IMR-90 (cell line): ENCODE results near the gene PSMD2. TPM values are rescaled to one million over a fixed set of nuclear protein-coding genes. Genes with fewer than 3 reads are reported as not detected.

Source experiments
- ATAC-seq: fragments of 200-7000 bp; cut with Tn5 transposase; 2 replicates; pipeline ENCODE4 v1.9.1; 2020; ENCODE audit warnings: low read depth, mild to moderate bottlenecking, moderate library complexity
- BruUV-seq: library from RNA; stranded (reverse); fragments of 400-500 nt; replicated peaks from 2 replicates; lab custom pipeline; 2021; lab: Mats Ljungman, UMichigan
- CTCF ChIA-PET: fragments of 300-600 bp; formaldehyde crosslinking; extraction: SDS; loops from one replicate; lab custom pipeline; 2021; ENCODE audit warnings: antibody characterized with exemption; lab: Yijun Ruan, JAX
- POLR2A ChIA-PET: fragments of 300-600 bp; sonication (Branson Sonifier 250); formaldehyde crosslinking; loops from one replicate; lab custom pipeline; 2022; ENCODE audit warnings: antibody characterized with exemption; ENCODE audit not compliant: unreplicated experiment; lab: Charles Lee
- DNase-seq: peaks from one replicate; pipeline ENCODE4 v3.0.0; 2013
- H2AFZ ChIP-seq: replicated peaks from 2 replicates; pipeline ENCODE3; 2013; ENCODE audit warnings: low read length, mild to moderate bottlenecking; ENCODE audit not compliant: poor library complexity
- H2AK5ac ChIP-seq: 2 replicates; pipeline ENCODE4 v1.6.1; 2013; ENCODE audit warnings: low read depth, low read length, inconsistent platforms
- H2AK9ac ChIP-seq: replicated peaks from 2 replicates; pipeline ENCODE3; 2013; ENCODE audit warnings: mild to moderate bottlenecking, low read depth, low read length, moderate library complexity; ENCODE audit not compliant: poor library complexity
- H2BK120ac ChIP-seq: 2 replicates; pipeline ENCODE4 v1.6.1; 2013; ENCODE audit warnings: low read depth, low read length, inconsistent platforms
- H2BK15ac ChIP-seq: 3 replicates; pipeline ENCODE4 v1.6.1; 2013; ENCODE audit warnings: low read depth, low read length, inconsistent platforms
- H2BK20ac ChIP-seq: 2 replicates; pipeline ENCODE4 v1.6.1; 2013; ENCODE audit warnings: low read depth, mild to moderate bottlenecking, inconsistent platforms, low read length, moderate library complexity
- H2BK5ac ChIP-seq: 2 replicates; pipeline ENCODE4 v1.6.1; 2013; ENCODE audit warnings: mild to moderate bottlenecking, low read depth, low read length, inconsistent platforms; ENCODE audit not compliant: poor library complexity, severe bottlenecking
- H3K14ac ChIP-seq: replicated peaks from 2 replicates; pipeline ENCODE4 v1.6.1; 2013; ENCODE audit warnings: low read depth, low read length, inconsistent platforms
- H3K18ac ChIP-seq: 2 replicates; pipeline ENCODE4 v1.6.1; 2013; ENCODE audit warnings: low read depth, low read length, control low read depth
- H3K23ac ChIP-seq: 2 replicates; pipeline ENCODE4 v1.6.1; 2013; ENCODE audit warnings: low read depth, low read length, inconsistent platforms
- H3K27ac ChIP-seq: 2 replicates; pipeline ENCODE4 v1.5.1; 2013; ENCODE audit warnings: mild to moderate bottlenecking, control low read depth, low read length; ENCODE audit not compliant: insufficient read depth
- H3K27me3 ChIP-seq: 2 replicates; pipeline ENCODE4 v1.6.1; 2013; ENCODE audit warnings: low read length; ENCODE audit not compliant: control insufficient read depth, insufficient read depth
- H3K36me3 ChIP-seq: 2 replicates; pipeline ENCODE4 v1.6.1; 2013; ENCODE audit warnings: low read length, mixed read lengths; ENCODE audit not compliant: control insufficient read depth, insufficient read depth
- H3K4ac ChIP-seq: 2 replicates; pipeline ENCODE4 v1.6.1; 2013; ENCODE audit warnings: low read depth, low read length, inconsistent platforms
- H3K4me1 ChIP-seq: 2 replicates; pipeline ENCODE4 v1.6.1; 2013; ENCODE audit warnings: low read length, mixed read lengths; ENCODE audit not compliant: control insufficient read depth, insufficient read depth
- H3K4me2 ChIP-seq: 2 replicates; pipeline ENCODE4 v1.6.1; 2013; ENCODE audit warnings: low read depth, mild to moderate bottlenecking, control low read depth, low read length, moderate library complexity
- H3K4me3 ChIP-seq: 2 replicates; pipeline ENCODE4 v1.5.1; 2013; ENCODE audit warnings: low read depth, mild to moderate bottlenecking, control low read depth, low read length, moderate library complexity; ENCODE audit not compliant: insufficient read depth
- H3K56ac ChIP-seq: 2 replicates; pipeline ENCODE4 v1.6.1; 2013; ENCODE audit warnings: low read length, inconsistent platforms; ENCODE audit not compliant: insufficient read depth; ENCODE audit errors: extremely low read depth
- H3K79me1 ChIP-seq, 2 experiments: 2 replicates each; pipeline ENCODE4 v1.6.1; 2013; ENCODE audit warnings: low read length in 2 of 2, inconsistent platforms in 1 of 2, low read depth in 1 of 2
- H3K9ac ChIP-seq: 2 replicates; pipeline ENCODE4 v1.6.1; 2013; ENCODE audit warnings: low read depth, low read length, control low read depth
- H3K9me1 ChIP-seq: 2 replicates; pipeline ENCODE4 v1.6.1; 2013; ENCODE audit warnings: low read length, inconsistent platforms; ENCODE audit not compliant: insufficient read depth
- H3K9me3 ChIP-seq: 2 replicates; pipeline ENCODE4 v1.6.1; 2013; ENCODE audit warnings: low read length; ENCODE audit not compliant: control insufficient read depth, insufficient read depth
- H4K20me1 ChIP-seq: 2 replicates; pipeline ENCODE4 v1.6.1; 2013; ENCODE audit warnings: low read length, inconsistent platforms; ENCODE audit not compliant: insufficient read depth
- H4K5ac ChIP-seq: 2 replicates; pipeline ENCODE4 v1.6.1; 2013; ENCODE audit warnings: mild to moderate bottlenecking, low read depth, low read length, control low read depth
- H4K8ac ChIP-seq, 2 experiments: 2 replicates each; pipeline ENCODE4 v1.6.1; 2013; ENCODE audit warnings: low read depth in 2 of 2, low read length in 2 of 2, control low read depth in 1 of 2, inconsistent platforms in 1 of 2
- H4K91ac ChIP-seq: 2 replicates; pipeline ENCODE4 v1.6.1; 2013; ENCODE audit warnings: low read depth, low read length, inconsistent platforms; ENCODE audit not compliant: insufficient read depth
- CHD1 ChIP-seq: IDR thresholded peaks from 2 replicates; pipeline ENCODE4 v1.6.1; 2012; ENCODE audit warnings: low read depth, low read length, improper control_type of control experiment
- CTCF ChIP-seq: conservative IDR thresholded peaks from 2 replicates; pipeline ENCODE4 v1.5.1; 2012; ENCODE audit warnings: mild to moderate bottlenecking, low read depth, low read length, improper control_type of control experiment
- ELK1 ChIP-seq: fragments of 150-350 bp; IDR thresholded peaks from 2 replicates; pipeline ENCODE4 v1.6.1; 2016; ENCODE audit warnings: low read depth, mild to moderate bottlenecking, low read length, moderate library complexity, borderline replicate concordance
- FOS ChIP-seq: fragments of 150-350 bp; IDR thresholded peaks from 2 replicates; pipeline ENCODE4 v1.6.1; 2016; ENCODE audit warnings: low read depth, low read length
- MAFK ChIP-seq: IDR thresholded peaks from 2 replicates; pipeline ENCODE4 v1.6.1; 2012; ENCODE audit warnings: low read depth, low read length, improper control_type of control experiment
- MAZ ChIP-seq: IDR thresholded peaks from 2 replicates; pipeline ENCODE4 v1.6.1; 2012; ENCODE audit warnings: low read depth, mild to moderate bottlenecking, low read length, improper control_type of control experiment, moderate library complexity, borderline replicate concordance
- MXI1 ChIP-seq: IDR thresholded peaks from 2 replicates; pipeline ENCODE4 v1.6.1; 2012; ENCODE audit warnings: low read depth, mild to moderate bottlenecking, low read length, moderate library complexity, borderline replicate concordance
- POLR2A ChIP-seq: IDR thresholded peaks from 2 replicates; pipeline ENCODE4 v1.6.1; 2012; ENCODE audit warnings: mild to moderate bottlenecking, low read depth, low read length
- SMC3 ChIP-seq: fragments of 150-350 bp; IDR thresholded peaks from 2 replicates; pipeline ENCODE4 v1.6.1; 2016; ENCODE audit warnings: low read depth, mild to moderate bottlenecking, antibody characterized with exemption, low read length, moderate library complexity
- WGBS, 2 experiments: methylation state at CpG; one replicate each; pipeline versions ENCODE4 v1.1.5 to v1.1.7; 2013; ENCODE audit warnings: missing lambda C conversion rate in 2 of 2; ENCODE audit not compliant: insufficient read length in 1 of 2; ENCODE audit errors: extremely low coverage in 2 of 2; 5-methylcytosine and 5-hydroxymethylcytosine counted together
- dilution Hi-C: fragments of 300-500 bp; cut with HindIII; formaldehyde crosslinking; loops from one replicate; pipeline ENCODE4 v1.14.3; 2018; ENCODE audit warnings: low sequenced_read_pairs; ENCODE audit not compliant: unreplicated experiment
- in situ Hi-C: fragments of 300-500 bp; cut with MboI; formaldehyde crosslinking; loops from 3 replicates; pipeline ENCODE4 v1.14.3; 2019; ENCODE audit warnings: low sequenced_read_pairs, inconsistent platforms, mixed read lengths
- intact Hi-C: fragments of 100-400 bp; cut with micrococcal nuclease; formaldehyde crosslinking; loops from 2 replicates; pipeline ENCODE4 v1.10.0; 2022
- polyA plus RNA-seq, 3 experiments: library from polyadenylated mRNA; depleted of rRNA; stranded (reverse); fragments of >200 nt; gene quantifications; 2 replicates each; pipeline ENCODE4 v1.2.3, GENCODE V29; 2012; ENCODE audit warnings: low replicate concordance in 1 of 3
- total RNA-seq: library from RNA; depleted of rRNA; stranded (reverse); fragments of >200 nt; gene quantifications from 2 replicates; pipeline ENCODE4 v1.2.3, GENCODE V29; 2012

PSMD2 gene
- total and polyA plus RNA-seq, 2 of the 4 experiments (the other 2 are of a cell fraction), result 514 to 872 TPM

GRCh38 chr3:184352149-184352785 is 53.2 kb downstream of the PSMD2 start:
- no peak overlapping the region for H2BK20ac ChIP-seq
- H3K56ac ChIP-seq, result no peak overlapping the region
- no peak overlapping the region for H3K27ac ChIP-seq
- TF ChIP-seq MAZ (no peak), MXI1 (no peak), ELK1 (no peak), SMC3 (no peak), POLR2A (no peak), CTCF (no peak), CHD1 (no peak), MAFK (no peak), FOS (no peak)
- WGBS, 2 experiments, result 91% methylated on average over 8 of the region's 15 CpGs; no CpG with 5 or more reads in 1 of the 2 experiments
- no peak overlapping the region for H3K14ac ChIP-seq
- H3K4ac ChIP-seq, result no peak overlapping the region
- H3K36me3 ChIP-seq, result peaks cover 20% of the 10 kb centered on the region
- H2AK5ac ChIP-seq, result no peak overlapping the region
- H4K91ac ChIP-seq, result no peak overlapping the region
- BruUV-seq, result no TSS peak
- in situ Hi-C loops (no loop called here), intact Hi-C loops (no loop called here), dilution Hi-C loops (loop anchor here (25.0 kb wide), 1 partner anchor 185 kb away; no protein-coding TSS in a partner anchor)
- CTCF ChIA-PET, result no interaction called here
- no peak overlapping the region for H2BK15ac ChIP-seq
- POLR2A ChIA-PET, result no interaction called here
- H3K4me2 ChIP-seq, result no peak overlapping the region
- no peak overlapping the region for H2BK5ac ChIP-seq
- H3K27me3 ChIP-seq, result no peaks in the 10 kb centered on the region
- H3K9me3 ChIP-seq, result no peaks in the 10 kb centered on the region
- H3K9me1 ChIP-seq, result peaks cover 9% of the 10 kb centered on the region; the same call in 1 of the 2 replicates
- H3K18ac ChIP-seq, result no peak overlapping the region
- no peaks in the 10 kb centered on the region for H3K79me1 ChIP-seq
- peaks cover 1% of the 10 kb centered on the region; the same call in 1 of the 2 replicates for H3K4me1 ChIP-seq
- H4K20me1 ChIP-seq, result peaks cover 3% of the 10 kb centered on the region
- ATAC-seq (no peak), DNase-seq (no peak)
- no peak overlapping the region for H2AK9ac ChIP-seq
- H2BK120ac ChIP-seq, result no peak overlapping the region
- no peak overlapping the region for H3K4me3 ChIP-seq
- no peak overlapping the region for H3K23ac ChIP-seq
- H2AFZ ChIP-seq, result no peak overlapping the region
- H3K9ac ChIP-seq, result no peak overlapping the region
- H4K8ac ChIP-seq, result no peak overlapping the region
- H4K5ac ChIP-seq, result no peak overlapping the region
